ENCODE results near the gene ACBD6.

ACBD6 gene

DNA sequence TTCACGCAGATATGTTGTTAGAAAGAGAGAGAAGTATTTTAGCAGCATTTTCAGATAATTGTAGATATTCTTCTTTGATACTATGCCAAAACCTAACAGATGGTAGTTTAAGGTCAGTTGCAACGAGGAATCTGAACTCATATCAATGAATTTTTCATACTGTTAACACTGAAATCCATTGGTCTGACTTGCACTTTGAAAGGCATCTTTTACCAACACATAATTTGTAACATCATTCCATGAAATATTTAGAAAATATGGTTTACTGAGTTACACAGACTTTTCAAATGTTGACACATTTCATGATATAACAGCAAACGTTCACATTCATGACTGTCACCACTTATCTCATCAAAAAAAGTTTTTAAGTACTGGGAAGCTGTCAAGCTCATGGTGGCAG is 4.6 kb downstream of the ACBD6 start:
- ChIA-PET CTCF (interaction anchor here (1.1 kb wide), 1 partner anchor 28 kb away, joined by 3 read pairs; no protein-coding TSS in a partner anchor), POLR2A (no interaction called here)
- WGBS (ENCODE audit: insufficient coverage): 83% methylated on average over 1 of the region's 3 CpGs
- H3K27ac ChIP-seq (ENCODE audit: insufficient read depth in 1 of 2, low read depth in 1 of 2, low read length in 2 of 2, poor library complexity in 1 of 2, severe bottlenecking in 2 of 2): no peak overlapping the region
- H3K4me1 ChIP-seq (ENCODE audit: control extremely low read depth in 1 of 4, control insufficient read depth in 4 of 4, insufficient read depth in 4 of 4, low read length in 3 of 4): peaks cover 4 to 36% (median 18%) of the 10 kb centered on the region in 4 experiments
- H3K27me3 ChIP-seq (replicated peaks in 2 of 5; ENCODE audit: control insufficient read depth in 4 of 5, insufficient read depth in 5 of 5, low read length in 4 of 5): no peaks in the 10 kb centered on the region
- no peak for DNase-seq
- H3K36me3 ChIP-seq (ENCODE audit: control insufficient read depth in 4 of 4, insufficient read depth in 4 of 4, low read length in 3 of 4): peaks cover 0 to 23% (median 5%) of the 10 kb centered on the region in 4 experiments
- no peaks in the 10 kb centered on the region for H3K9me3 ChIP-seq (ENCODE audit: control extremely low read depth in 1 of 5, control insufficient read depth in 4 of 5, insufficient read depth in 2 of 5, low read depth in 1 of 5, low read length in 4 of 5)
- H3K4me3 ChIP-seq (ENCODE audit: control insufficient read depth in 1 of 7, extremely low read depth in 1 of 7, insufficient read depth in 4 of 7, low read depth in 2 of 7, low read length in 6 of 7): no peak overlapping the region

DNA sequence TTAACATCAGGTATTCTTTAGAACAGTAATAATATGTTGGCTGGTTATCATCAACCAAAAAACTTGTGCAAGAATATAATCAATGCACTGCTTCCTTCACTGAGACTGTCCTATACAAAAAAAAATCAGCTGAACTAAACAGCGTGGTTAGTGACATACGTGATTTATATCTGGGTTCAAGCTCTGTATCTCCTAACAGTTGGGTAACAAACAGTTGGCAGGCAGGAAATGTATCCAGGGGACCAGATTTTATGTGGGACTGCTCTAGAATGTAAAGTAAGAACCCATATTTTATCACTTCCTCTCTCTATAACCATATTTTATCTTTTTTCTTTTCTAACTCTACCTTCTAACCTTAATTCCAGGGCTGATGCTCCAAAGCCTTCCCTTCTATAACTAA is 8.0 kb downstream of the ACBD6 start:
- 17% methylated on average over 2 of the region's 2 CpGs for WGBS (ENCODE audit: insufficient coverage)
- Histone ChIP-seq H3K4me3 (ENCODE audit: control insufficient read depth in 1 of 7, extremely low read depth in 1 of 7, insufficient read depth in 4 of 7, low read depth in 2 of 7, low read length in 6 of 7) (peak overlapping the region in 1 of 7 experiments; percentile 15), H3K36me3 (ENCODE audit: control insufficient read depth in 4 of 4, insufficient read depth in 4 of 4, low read length in 3 of 4) (peaks cover 4 to 33% (median 15%) of the 10 kb centered on the region in 4 experiments), H3K27me3 (replicated peaks in 2 of 5; ENCODE audit: control insufficient read depth in 4 of 5, insufficient read depth in 5 of 5, low read length in 4 of 5) (no peaks in the 10 kb centered on the region), H3K4me1 (ENCODE audit: control extremely low read depth in 1 of 4, control insufficient read depth in 4 of 4, insufficient read depth in 4 of 4, low read length in 3 of 4) (peaks cover 0 to 10% (median 5%) of the 10 kb centered on the region in 4 experiments), H3K9me3 (ENCODE audit: control extremely low read depth in 1 of 5, control insufficient read depth in 4 of 5, insufficient read depth in 2 of 5, low read depth in 1 of 5, low read length in 4 of 5) (no peaks in the 10 kb centered on the region), H3K27ac (ENCODE audit: insufficient read depth in 1 of 2, low read depth in 1 of 2, low read length in 2 of 2, poor library complexity in 1 of 2, severe bottlenecking in 2 of 2) (no peak overlapping the region)
- CTCF ChIA-PET: interaction anchor here (1.3 to 3.5 kb wide), 2 partner anchors 9 to 12 kb away, joined by 5 to 11 read pairs; partner anchors contain the start of gene ACBD6
- POLR2A ChIA-PET: no interaction called here
- DNase-seq: peak; percentile 38 to 86 (median 80)

DNA sequence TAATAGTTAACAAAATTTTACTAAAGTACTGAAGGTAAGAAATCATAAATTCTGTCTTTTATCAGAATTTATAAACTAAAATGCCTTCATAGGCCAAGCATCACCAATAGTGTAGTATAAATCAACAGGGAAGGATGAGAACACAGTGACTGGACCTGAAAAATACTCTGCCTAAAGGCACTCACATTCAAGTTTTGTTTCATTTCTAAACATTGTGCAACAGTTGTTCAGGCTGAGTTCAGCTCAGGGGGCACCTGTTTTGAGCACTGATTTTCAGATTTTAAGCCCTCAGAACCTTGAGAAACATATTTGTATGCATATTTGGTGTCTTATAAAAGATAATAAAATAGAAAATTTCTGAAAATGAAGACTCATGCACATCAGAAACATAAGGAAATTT is 12.4 kb downstream of the ACBD6 start:
- Histone ChIP-seq H3K9me3 (ENCODE audit: control extremely low read depth in 1 of 5, control insufficient read depth in 4 of 5, insufficient read depth in 2 of 5, low read depth in 1 of 5, low read length in 4 of 5) (no peaks in the 10 kb centered on the region), H3K4me3 (ENCODE audit: control insufficient read depth in 1 of 7, extremely low read depth in 1 of 7, insufficient read depth in 4 of 7, low read depth in 2 of 7, low read length in 6 of 7) (no peak overlapping the region), H3K27me3 (replicated peaks in 2 of 5; ENCODE audit: control insufficient read depth in 4 of 5, insufficient read depth in 5 of 5, low read length in 4 of 5) (no peaks in the 10 kb centered on the region), H3K4me1 (ENCODE audit: control extremely low read depth in 1 of 4, control insufficient read depth in 4 of 4, insufficient read depth in 4 of 4, low read length in 3 of 4) (peaks cover 0 to 8% (median 4%) of the 10 kb centered on the region in 4 experiments), H3K36me3 (ENCODE audit: control insufficient read depth in 4 of 4, insufficient read depth in 4 of 4, low read length in 3 of 4) (peaks cover 15 to 45% (median 31%) of the 10 kb centered on the region in 4 experiments), H3K27ac (ENCODE audit: insufficient read depth in 1 of 2, low read depth in 1 of 2, low read length in 2 of 2, poor library complexity in 1 of 2, severe bottlenecking in 2 of 2) (no peak overlapping the region)
- no peak for DNase-seq
- ChIA-PET CTCF (interaction anchor here (2.0 kb wide), 1 partner anchor 13 kb away, joined by 6 read pairs; the partner anchor contains the start of gene ACBD6), POLR2A (no interaction called here)

DNA sequence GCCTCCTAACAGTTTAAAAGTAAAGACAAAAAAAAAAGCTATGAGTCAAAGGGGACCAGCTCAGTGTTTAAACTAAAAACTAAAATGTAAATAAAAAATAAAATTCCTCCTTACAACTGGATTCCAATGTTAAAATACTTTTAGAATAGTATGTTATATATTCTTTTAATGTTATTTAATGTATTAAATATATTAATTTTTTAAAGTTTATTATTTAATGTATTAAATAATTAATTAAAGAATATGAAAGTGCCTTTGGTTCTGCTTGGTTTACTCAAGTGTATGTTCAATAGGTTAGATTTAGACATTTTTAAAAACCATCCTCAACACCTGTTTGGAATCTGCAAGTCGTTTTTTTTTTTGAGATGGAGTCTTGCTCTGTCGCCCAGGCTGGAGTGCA is 13.1 kb downstream of the ACBD6 start:
- no peak for DNase-seq
- H3K27me3 ChIP-seq (replicated peaks in 2 of 5; ENCODE audit: control insufficient read depth in 4 of 5, insufficient read depth in 5 of 5, low read length in 4 of 5): no peaks in the 10 kb centered on the region
- H3K9me3 ChIP-seq (ENCODE audit: control extremely low read depth in 1 of 5, control insufficient read depth in 4 of 5, insufficient read depth in 2 of 5, low read depth in 1 of 5, low read length in 4 of 5): no peaks in the 10 kb centered on the region
- WGBS (ENCODE audit: insufficient coverage): 92% methylated on average over 2 of the region's 2 CpGs
- no peak overlapping the region for H3K27ac ChIP-seq (ENCODE audit: insufficient read depth in 1 of 2, low read depth in 1 of 2, low read length in 2 of 2, poor library complexity in 1 of 2, severe bottlenecking in 2 of 2)
- POLR2A ChIA-PET: no interaction called here
- H3K4me3 ChIP-seq (ENCODE audit: control insufficient read depth in 1 of 7, extremely low read depth in 1 of 7, insufficient read depth in 4 of 7, low read depth in 2 of 7, low read length in 6 of 7): no peak overlapping the region
- H3K4me1 ChIP-seq (ENCODE audit: control extremely low read depth in 1 of 4, control insufficient read depth in 4 of 4, insufficient read depth in 4 of 4, low read length in 3 of 4): peaks cover 0 to 1% (median under 1%) of the 10 kb centered on the region in 4 experiments
- peaks cover 15 to 46% (median 29%) of the 10 kb centered on the region in 4 experiments for H3K36me3 ChIP-seq (ENCODE audit: control insufficient read depth in 4 of 4, insufficient read depth in 4 of 4, low read length in 3 of 4)
- CTCF ChIA-PET: interaction anchor here (0.7 to 2.0 kb wide), 2 partner anchors 14 to 236 kb away, joined by 3 to 6 read pairs; partner anchors contain the start of gene ACBD6

DNA sequence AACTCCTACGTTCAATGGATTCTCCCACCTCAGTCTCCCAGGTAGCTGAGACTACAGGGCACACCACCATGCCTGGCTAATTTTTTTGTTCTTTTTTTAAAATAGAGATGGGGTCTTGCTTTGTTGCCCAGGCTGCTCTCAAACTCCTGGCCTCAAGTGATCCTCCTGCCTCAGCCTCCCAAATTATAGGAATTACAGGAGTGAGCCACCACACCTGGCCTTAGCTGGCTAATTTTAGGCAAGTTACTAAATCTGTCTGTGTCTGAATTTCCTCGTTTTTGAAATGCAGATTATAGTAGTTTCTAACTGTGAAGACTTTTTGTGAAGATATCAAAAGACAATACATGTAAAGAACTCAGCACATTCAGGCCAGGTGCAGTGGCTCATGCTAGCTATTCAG is 13.7 kb downstream of the ACBD6 start:
- no peaks in the 10 kb centered on the region for H3K4me1 ChIP-seq (ENCODE audit: control extremely low read depth in 1 of 4, control insufficient read depth in 4 of 4, insufficient read depth in 4 of 4, low read length in 3 of 4)
- H3K9me3 ChIP-seq (ENCODE audit: control extremely low read depth in 1 of 5, control insufficient read depth in 4 of 5, insufficient read depth in 2 of 5, low read depth in 1 of 5, low read length in 4 of 5): no peaks in the 10 kb centered on the region
- no peak overlapping the region for H3K4me3 ChIP-seq (ENCODE audit: control insufficient read depth in 1 of 7, extremely low read depth in 1 of 7, insufficient read depth in 4 of 7, low read depth in 2 of 7, low read length in 6 of 7)
- ChIA-PET CTCF (interaction anchor here (2.0 kb wide), 1 partner anchor 15 kb away, joined by 6 read pairs; the partner anchor contains the start of gene ACBD6), POLR2A (no interaction called here)
- H3K36me3 ChIP-seq (ENCODE audit: control insufficient read depth in 4 of 4, insufficient read depth in 4 of 4, low read length in 3 of 4): peaks cover 15 to 45% (median 28%) of the 10 kb centered on the region in 4 experiments
- no peak for DNase-seq
- H3K27ac ChIP-seq (ENCODE audit: insufficient read depth in 1 of 2, low read depth in 1 of 2, low read length in 2 of 2, poor library complexity in 1 of 2, severe bottlenecking in 2 of 2): no peak overlapping the region
- no CpG with 5 or more reads among the region's 2 CpGs for WGBS (ENCODE audit: insufficient coverage)
- no peaks in the 10 kb centered on the region for H3K27me3 ChIP-seq (replicated peaks in 2 of 5; ENCODE audit: control insufficient read depth in 4 of 5, insufficient read depth in 5 of 5, low read length in 4 of 5)

DNA sequence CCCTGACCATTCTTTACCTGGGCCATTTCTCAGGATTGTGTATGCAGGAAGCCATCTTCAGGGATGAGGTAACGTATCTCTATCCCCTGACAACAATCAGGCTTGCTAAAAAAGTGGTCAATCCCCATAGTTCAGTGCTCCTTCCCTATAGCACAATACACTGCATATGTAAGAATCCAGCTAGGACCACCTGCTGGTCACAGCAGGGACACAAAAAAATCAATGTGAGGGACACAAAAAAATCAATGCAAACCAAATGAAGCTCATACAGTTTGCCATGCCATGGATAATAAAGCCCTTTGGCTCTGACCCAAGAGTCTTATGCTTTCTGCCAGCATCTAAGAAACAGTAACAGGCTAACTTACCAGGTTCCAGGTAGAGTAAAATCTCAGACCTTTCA is 16.3 kb downstream of the ACBD6 start:
- POLR2A ChIA-PET: no interaction called here
- Histone ChIP-seq H3K4me3 (ENCODE audit: control insufficient read depth in 1 of 7, extremely low read depth in 1 of 7, insufficient read depth in 4 of 7, low read depth in 2 of 7, low read length in 6 of 7) (no peak overlapping the region), H3K36me3 (ENCODE audit: control insufficient read depth in 4 of 4, insufficient read depth in 4 of 4, low read length in 3 of 4) (peaks cover 11 to 36% (median 21%) of the 10 kb centered on the region in 4 experiments), H3K27me3 (replicated peaks in 2 of 5; ENCODE audit: control insufficient read depth in 4 of 5, insufficient read depth in 5 of 5, low read length in 4 of 5) (no peaks in the 10 kb centered on the region), H3K4me1 (ENCODE audit: control extremely low read depth in 1 of 4, control insufficient read depth in 4 of 4, insufficient read depth in 4 of 4, low read length in 3 of 4) (peaks cover 0 to 3% (median 1%) of the 10 kb centered on the region in 4 experiments), H3K27ac (ENCODE audit: insufficient read depth in 1 of 2, low read depth in 1 of 2, low read length in 2 of 2, poor library complexity in 1 of 2, severe bottlenecking in 2 of 2) (no peak overlapping the region), H3K9me3 (ENCODE audit: control extremely low read depth in 1 of 5, control insufficient read depth in 4 of 5, insufficient read depth in 2 of 5, low read depth in 1 of 5, low read length in 4 of 5) (no peaks in the 10 kb centered on the region)
- no peak for DNase-seq
- CTCF ChIA-PET: interaction anchor here (0.6 to 1.8 kb wide), 2 partner anchors 16 to 380 kb away, joined by 3 to 6 read pairs; partner anchors contain the start of gene ACBD6
- 89% methylated on average over 1 of the region's 1 CpG for WGBS (ENCODE audit: insufficient coverage)

DNA sequence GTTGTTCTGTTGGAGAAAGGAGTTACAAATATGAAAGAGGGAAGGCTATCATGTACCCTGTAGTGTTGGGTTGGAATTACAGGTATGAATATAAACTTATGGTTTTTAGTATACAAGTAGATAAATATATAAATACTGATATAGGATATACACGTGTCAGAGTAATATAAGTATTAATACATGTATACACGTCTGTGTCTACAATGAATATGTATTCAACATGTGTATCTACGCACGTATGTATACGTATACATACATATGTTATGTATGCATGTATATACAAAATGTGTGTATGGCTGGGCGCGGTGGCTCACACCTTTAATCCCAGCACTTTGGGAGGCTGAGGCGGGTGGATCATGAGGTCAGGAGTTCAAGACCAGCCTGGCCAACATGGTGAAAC is 17.9 kb downstream of the ACBD6 start:
- H3K27ac ChIP-seq (ENCODE audit: insufficient read depth in 1 of 2, low read depth in 1 of 2, low read length in 2 of 2, poor library complexity in 1 of 2, severe bottlenecking in 2 of 2): no peak overlapping the region
- CTCF ChIA-PET: interaction anchor here (1.1 kb wide), 1 partner anchor 300 kb away, joined by 3 read pairs; no protein-coding TSS in a partner anchor
- H3K4me3 ChIP-seq (ENCODE audit: control insufficient read depth in 1 of 7, extremely low read depth in 1 of 7, insufficient read depth in 4 of 7, low read depth in 2 of 7, low read length in 6 of 7): no peak overlapping the region
- H3K9me3 ChIP-seq (ENCODE audit: control extremely low read depth in 1 of 5, control insufficient read depth in 4 of 5, insufficient read depth in 2 of 5, low read depth in 1 of 5, low read length in 4 of 5): no peaks in the 10 kb centered on the region
- H3K4me1 ChIP-seq (ENCODE audit: control extremely low read depth in 1 of 4, control insufficient read depth in 4 of 4, insufficient read depth in 4 of 4, low read length in 3 of 4): peaks cover 0 to 3% (median 1%) of the 10 kb centered on the region in 4 experiments
- H3K36me3 ChIP-seq (ENCODE audit: control insufficient read depth in 4 of 4, insufficient read depth in 4 of 4, low read length in 3 of 4): peaks cover 11 to 28% (median 21%) of the 10 kb centered on the region in 4 experiments
- H3K27me3 ChIP-seq (replicated peaks in 2 of 5; ENCODE audit: control insufficient read depth in 4 of 5, insufficient read depth in 5 of 5, low read length in 4 of 5): no peaks in the 10 kb centered on the region
- POLR2A ChIA-PET: no interaction called here
- DNase-seq: no peak
- WGBS (ENCODE audit: insufficient coverage): no CpG with 5 or more reads among the region's 8 CpGs

All from common myeloid progenitor, CD34-positive (primary cell).